ENCODE data around the gene TRIM42. TPM values are rescaled to one million over a fixed set of nuclear protein-coding genes. Genes with fewer than 3 reads are reported as not detected.

TRIM42 gene
- total and polyA plus RNA-seq, 2 of the 8 experiments (the other 6 are each of a cell fraction or from before 2014, with no cell fraction given) = not detected

DNA sequence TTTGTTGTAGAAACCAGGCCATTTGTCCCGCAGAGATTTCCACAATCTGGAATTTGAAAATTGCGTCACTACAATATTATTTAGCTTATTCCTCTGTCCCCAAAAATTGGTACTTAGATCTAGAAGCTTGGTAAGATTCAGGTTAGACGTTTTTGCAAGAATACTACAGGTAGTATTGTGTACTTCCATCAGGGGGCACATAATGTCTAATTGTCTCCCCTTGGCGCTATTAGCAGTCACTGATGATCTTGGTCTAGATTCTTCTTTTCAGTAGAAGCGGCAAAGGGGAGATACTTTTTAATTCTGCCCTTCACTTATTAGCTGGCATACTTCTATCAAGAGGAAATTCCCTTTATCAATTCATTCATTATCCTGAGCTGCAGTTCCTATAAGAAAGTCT is 42.6 kb upstream of the TRIM42 start:
- TF ChIP-seq, protein P1, sequence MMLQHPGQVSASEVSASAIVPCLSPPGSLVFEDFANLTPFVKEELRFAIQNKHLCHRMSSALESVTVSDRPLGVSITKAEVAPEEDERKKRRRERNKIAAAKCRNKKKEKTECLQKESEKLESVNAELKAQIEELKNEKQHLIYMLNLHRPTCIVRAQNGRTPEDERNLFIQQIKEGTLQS (IDR thresholded peaks at IDR 0.05; ENCODE audit: insufficient read depth, low read depth, low read length) = no peak
- TF ChIP-seq, protein P2, sequence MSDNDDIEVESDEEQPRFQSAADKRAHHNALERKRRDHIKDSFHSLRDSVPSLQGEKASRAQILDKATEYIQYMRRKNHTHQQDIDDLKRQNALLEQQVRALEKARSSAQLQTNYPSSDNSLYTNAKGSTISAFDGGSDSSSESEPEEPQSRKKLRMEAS (IDR thresholded peaks at IDR 0.05) = no peak
- TF ChIP-seq MAFK (IDR thresholded peaks at IDR 0.05; ENCODE audit: low read depth, low read length) (no peak), RAD21 (IDR thresholded peaks at IDR 0.05 in 1 of 2, conservative IDR thresholded peaks at IDR 0.05 in 1 of 2; ENCODE audit: low read depth in 2 of 2, low read length in 2 of 2) (peak in 1 of 2 experiments; percentile 3; a peak in 1 of 4 replicates), RXRA (IDR thresholded peaks at IDR 0.05; ENCODE audit: insufficient read depth, low read depth, low read length) (no peak), CEBPB (IDR thresholded peaks at IDR 0.05; ENCODE audit: low read depth, low read length) (no peak), TBP (IDR thresholded peaks at IDR 0.05; ENCODE audit: low read depth, low read length) (no peak)
- Histone ChIP-seq H3K4me1 (replicated peaks in 1 of 4; ENCODE audit: control insufficient read depth in 3 of 4, insufficient read depth in 4 of 4, low read length in 3 of 4) (peaks cover 0 to 3% (median 0%) of the 10 kb centered on the region in 4 experiments; a peak in 2 of 7 replicates), H3K56ac (replicated peaks; ENCODE audit: insufficient read length, low read depth, low read length) (no peak overlapping the region), H4K20me1 (replicated peaks in 1 of 2; ENCODE audit: control insufficient read depth in 1 of 2, insufficient read depth in 2 of 2, low read length in 2 of 2) (no peaks in the 10 kb centered on the region), H3K27me3 (replicated peaks in 1 of 4; ENCODE audit: control insufficient read depth in 3 of 4, extremely low read depth in 1 of 4, insufficient read depth in 3 of 4, low read length in 3 of 4) (no peaks in the 10 kb centered on the region), H3K79me2 (ENCODE audit: control insufficient read depth in 1 of 2, insufficient read depth in 2 of 2, low read length in 2 of 2) (no peaks in the 10 kb centered on the region), H3K4ac (replicated peaks; ENCODE audit: insufficient read length, low read depth, low read length) (no peak overlapping the region), H2BK12ac (ENCODE audit: low read depth, low read length) (no peak overlapping the region), H3K9ac (replicated peaks in 1 of 4; ENCODE audit: extremely low read depth in 1 of 4, low read depth in 3 of 4, low read length in 3 of 4) (no peak overlapping the region), H4K91ac (replicated peaks; ENCODE audit: insufficient read length, low read length) (no peak overlapping the region), H3K18ac (ENCODE audit: extremely low read depth, low read length) (no peak overlapping the region), H3K27ac (ENCODE audit: low read depth, low read length) (no peak overlapping the region), H2AK5ac (ENCODE audit: low read depth, low read length) (no peak overlapping the region), H3K23ac (ENCODE audit: insufficient read length) (no peak overlapping the region), H4K8ac (ENCODE audit: extremely low read depth, insufficient read depth, low read length) (no peak overlapping the region), H3K9me3 (ENCODE audit: insufficient read depth in 2 of 2, low read depth in 1 of 2, low read length in 1 of 2) (no peaks in the 10 kb centered on the region), H3K36me3 (ENCODE audit: control insufficient read depth in 2 of 4, insufficient read depth in 4 of 4, low read length in 3 of 4) (no peaks in the 10 kb centered on the region), H2AFZ (ENCODE audit: low read length) (no peak overlapping the region), H3K4me2 (ENCODE audit: insufficient read depth in 1 of 2, low read depth in 2 of 2, low read length in 2 of 2) (no peak overlapping the region), H2BK120ac (replicated peaks; ENCODE audit: low read depth, low read length) (no peak overlapping the region), H3K4me3 (ENCODE audit: extremely low read depth in 1 of 4, insufficient read depth in 2 of 4, low read depth in 3 of 4, low read length in 4 of 4) (no peak overlapping the region), H4K5ac (ENCODE audit: insufficient read length, low read depth, low read length) (no peak overlapping the region), H2BK15ac (ENCODE audit: low read length) (no peak overlapping the region), H3K23me2 (ENCODE audit: low read depth, low read length) (no peaks in the 10 kb centered on the region), H2BK20ac (ENCODE audit: low read length) (no peak overlapping the region), H3K79me1 (ENCODE audit: low read depth, low read length) (no peaks in the 10 kb centered on the region), H2BK5ac (ENCODE audit: low read depth, low read length) (no peak overlapping the region), H3K14ac (ENCODE audit: insufficient read length) (no peak overlapping the region)
- DNase-seq (ENCODE audit: low read depth in 1 of 2, low spot score in 2 of 2) (no peak), FAIRE-seq (no peak)
- CTCF ChIA-PET (ENCODE audit: partially characterized antibody) = interaction anchor here (1.3 kb wide), 1 partner anchor 93 kb away, joined by 3 read pairs; no protein-coding TSS in a partner anchor
- WGBS, 2 experiments (ENCODE audit: extremely low coverage in 1 of 2, insufficient coverage in 1 of 2, insufficient read length in 1 of 2, insufficient replicate concordance in 2 of 2, low coverage in 1 of 2, low lambda C conversion rate in 2 of 2, missing lambda C conversion rate in 1 of 2) = 93% methylated on average over 5 of the region's 5 CpGs; no CpG with 5 or more reads in 1 of the 2 experiments
- POLR2A ChIA-PET (ENCODE audit: partially characterized antibody) = interaction anchor here (0.5 kb wide), 1 partner anchor 1058 kb away, joined by 3 read pairs; no protein-coding TSS in a partner anchor
